VCaP (cell line): ENCODE measurements around the gene TBCC.

Experiments
- H3K27ac ChIP-seq: fragments of 450-650 bp; 2 replicates; pipeline ENCODE4 v1.5.1; 2017
- CTCF ChIP-seq: fragments of 450-650 bp; conservative IDR thresholded peaks from 2 replicates; pipeline ENCODE4 v1.5.1; 2017; ENCODE audit warnings: mild to moderate bottlenecking, moderate library complexity

TBCC gene

DNA sequence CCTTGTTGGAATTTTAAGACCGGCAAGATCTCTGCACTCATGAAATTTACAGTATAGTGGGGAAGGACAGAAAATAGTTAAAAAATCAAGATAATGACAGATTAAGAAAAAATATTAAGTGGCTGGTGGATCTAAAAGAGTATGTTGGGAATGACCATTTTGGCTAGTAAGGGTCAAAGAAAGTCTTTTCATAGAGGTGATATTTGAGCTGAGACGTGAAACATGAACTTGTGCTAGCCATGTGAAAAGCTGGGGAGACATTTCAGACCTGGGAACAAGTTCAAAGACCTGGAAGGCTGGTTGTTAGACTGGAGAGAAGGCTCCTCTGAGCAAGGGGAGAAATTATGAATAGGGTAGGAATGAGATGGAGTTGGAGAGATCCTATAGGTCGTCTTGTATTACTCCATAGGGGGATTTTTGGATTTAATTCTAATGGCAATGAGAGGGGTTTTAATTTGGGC, 40.7 kb upstream of the TBCC start:
- no peak for TF ChIP-seq CTCF
- no peak overlapping the region for H3K27ac ChIP-seq

DNA sequence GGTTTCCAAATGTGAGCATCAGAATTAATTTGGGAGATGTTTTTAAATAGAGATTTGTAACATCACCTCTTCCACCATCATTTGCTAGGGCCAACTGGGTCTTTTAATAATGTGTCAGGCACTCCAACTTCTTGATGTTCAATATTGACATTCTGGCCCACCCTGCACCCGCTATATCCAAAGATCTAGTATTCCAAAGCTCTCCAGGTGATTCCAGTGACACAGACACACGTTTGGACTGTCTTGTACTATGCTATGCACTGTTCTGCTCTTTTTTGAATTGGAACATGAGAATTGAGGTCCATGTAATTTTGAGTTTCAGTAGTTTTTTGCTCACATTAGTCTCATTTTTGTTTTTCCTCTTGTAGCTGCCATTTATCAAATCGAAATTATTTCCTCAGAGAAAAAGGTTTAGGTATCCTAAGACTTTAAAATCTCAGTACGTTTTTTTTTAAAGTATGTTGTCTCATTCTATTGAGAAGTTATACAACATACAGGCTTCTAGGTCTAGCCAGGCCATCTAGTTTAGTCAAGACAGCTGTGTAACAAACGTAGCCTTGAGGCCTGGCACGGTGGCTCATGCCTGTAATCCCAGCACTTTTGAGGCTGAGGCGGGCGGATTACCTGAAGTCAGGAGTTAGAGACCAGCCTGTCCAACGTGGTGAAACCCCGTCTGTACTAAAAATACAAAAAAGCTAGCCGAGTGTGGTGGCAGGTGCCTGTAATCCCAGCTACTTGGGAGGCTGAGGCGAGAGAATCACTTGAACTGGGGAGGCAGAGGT, 39.0 kb upstream of the TBCC start:
- TF ChIP-seq CTCF: no peak
- H3K27ac ChIP-seq: peak overlapping the region; percentile 99

- no peak for TF ChIP-seq CTCF
- H3K27ac ChIP-seq: peak overlapping the region; percentile 99
These were observed 38.2 kb upstream of the TBCC start for GRCh38 chr6:42783876-42784642.

GRCh38 chr6:42783177-42783875, 37.4 kb upstream of the TBCC start:
- H3K27ac ChIP-seq: peak overlapping the region; percentile 99
- TF ChIP-seq CTCF: no peak

- TF ChIP-seq CTCF: no peak
- H3K27ac ChIP-seq: peak overlapping the region; percentile 99
These were observed 36.8 kb upstream of the TBCC start for GRCh38 chr6:42782689-42783176.

DNA sequence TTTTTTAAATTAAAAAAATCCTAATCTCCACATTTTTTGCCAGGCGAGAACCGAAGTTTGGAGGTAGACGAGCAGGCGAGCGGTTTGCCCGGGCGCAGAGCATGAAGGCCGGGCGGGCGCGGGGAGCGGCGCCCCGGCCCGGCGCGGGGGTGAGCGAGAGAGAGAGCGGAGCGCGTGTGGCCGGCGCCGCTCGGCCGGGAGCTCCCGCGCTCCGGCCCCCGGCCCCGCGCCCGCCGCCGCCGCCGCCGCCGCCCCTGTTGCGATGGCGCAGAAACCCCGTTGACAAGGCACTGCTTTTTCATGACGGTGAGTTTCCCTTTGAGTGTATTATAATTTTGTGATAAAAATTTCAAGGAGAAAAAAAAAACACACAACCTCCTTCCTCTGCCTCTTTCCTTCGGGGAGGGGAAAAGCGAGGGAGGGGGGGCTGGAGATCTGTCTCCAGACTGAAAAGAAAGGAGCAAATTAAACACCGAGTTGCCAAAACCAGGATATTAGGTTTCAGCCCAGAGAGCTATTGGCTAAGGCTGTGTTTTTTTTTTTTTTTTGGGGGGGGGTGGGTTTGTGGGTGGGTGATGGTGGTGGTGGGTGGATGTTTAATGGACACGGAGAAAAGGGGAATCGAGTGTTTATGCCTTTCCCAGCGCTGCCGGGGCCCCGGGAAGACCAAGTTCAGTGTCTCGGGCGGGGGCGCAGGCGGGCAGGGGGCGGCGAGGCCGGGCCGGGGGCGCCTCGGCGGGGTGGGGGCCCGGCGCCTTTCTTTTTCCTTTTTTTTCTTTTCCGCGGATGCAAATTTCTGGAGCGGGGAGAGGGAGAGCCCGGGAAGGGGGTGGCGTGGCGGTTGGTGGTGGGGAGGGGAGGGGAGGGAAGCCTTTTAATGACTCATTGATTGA, 36.1 kb upstream of the TBCC start, which contains the start of gene BICRAL:
Gene BICRAL, plus strand, starts transcription at position 257 of the 893 bp plus-strand sequence. CDS start 39,971 bp downstream, outside the sequence.
- H3K27ac ChIP-seq: peak within 1 kb of the TSS; percentile 99
- TF ChIP-seq CTCF: no peak
